AG04449 (cell line): ENCODE data around the gene TOB2.
"Not testable (repeated sequence)": the region's sequence is repeated elsewhere in the genome, so short reads cannot be mapped to it uniquely, and the experiment has no call there.

Source experiments
- CTCF ChIA-PET: fragments of 350-600 bp; formaldehyde crosslinking; extraction: SDS; loops from one replicate; lab custom pipeline; 2021; ENCODE audit warnings: antibody characterized with exemption; lab: Yijun Ruan, JAX
- POLR2A ChIA-PET: fragments of 400-600, 350-600 bp; formaldehyde crosslinking; extraction: SDS; loops from one replicate; lab custom pipeline; 2020; ENCODE audit warnings: antibody characterized with exemption, inconsistent platforms; lab: Yijun Ruan, JAX
- DNase-seq: peaks from one replicate; pipeline ENCODE4 v3.0.0-alpha.2; 2010; ENCODE audit warnings: low read depth, low spot score
- H3K4me3 ChIP-seq: 2 replicates; pipeline ENCODE4 v1.5.1; 2011; ENCODE audit warnings: low read depth, mild to moderate bottlenecking, control low read depth, low read length
- CTCF ChIP-seq: IDR thresholded peaks from one replicate; pipeline ENCODE4 v1.5.1; 2011; ENCODE audit warnings: mild to moderate bottlenecking, moderate library complexity, low read length, control low read depth, inconsistent platforms; ENCODE audit not compliant: insufficient read depth; ENCODE audit errors: missing control alignments

Gene TOB2

GRCh38 chr22:41407433-41407832 is 39.2 kb downstream of the TOB2 start:
- TF ChIP-seq CTCF: no peak
- H3K4me3 ChIP-seq: no peak overlapping the region
- no peak for DNase-seq
- CTCF ChIA-PET: interaction anchor here (1.2 kb wide), 1 partner anchor 125 kb away, joined by 4 read pairs; no protein-coding TSS in a partner anchor
- POLR2A ChIA-PET: interaction anchor here (0.6 kb wide), 1 partner anchor 19 kb away, joined by 3 read pairs; no protein-coding TSS in a partner anchor

- H3K4me3 ChIP-seq: no peak overlapping the region
- TF ChIP-seq CTCF: no peak
- ChIA-PET POLR2A (no interaction called here), CTCF (interaction anchor here (1.2 kb wide), 1 partner anchor 126 kb away, joined by 4 read pairs; no protein-coding TSS in a partner anchor)
- no peak for DNase-seq
These were observed 40.2 kb downstream of the TOB2 start for GRCh38 chr22:41406410-41406809.

GRCh38 chr22:41405588-41405987 is 41.0 kb downstream of the TOB2 start:
- ChIA-PET POLR2A (no interaction called here), CTCF (interaction anchor here (0.9 to 4.7 kb wide), 4 partner anchors 9 to 192 kb away, joined by 3 to 46 read pairs (median 15); no protein-coding TSS in a partner anchor)
- no peak for TF ChIP-seq CTCF
- H3K4me3 ChIP-seq: no peak overlapping the region
- DNase-seq: no peak

GRCh38 chr22:41403532-41404318 is 42.9 kb downstream of the TOB2 start:
- CTCF ChIA-PET: interaction anchor here (0.6 to 4.7 kb wide), 42 partner anchors 11 to 481 kb away, joined by 3 to 46 read pairs (median 4); partner anchors contain the start of genes ACO2, PHF5A, POLR3H and TEF
- POLR2A ChIA-PET: interaction anchor here (1.0 to 1.1 kb wide), 3 partner anchors 43 to 120 kb away, joined by 3 to 5 read pairs (median 3); partner anchors contain the start of gene TOB2
- TF ChIP-seq CTCF: peak; percentile 92
- no peak for DNase-seq
- no peak overlapping the region for H3K4me3 ChIP-seq

- ChIA-PET CTCF (interaction anchor here (0.8 to 4.7 kb wide), 29 partner anchors 10 to 480 kb away, joined by 3 to 46 read pairs (median 5); partner anchors contain the start of gene TEF), POLR2A (interaction anchor here (1.1 to 1.8 kb wide), 3 partner anchors 10 to 122 kb away, joined by 3 to 9 read pairs (median 4); partner anchors contain the start of gene TOB2)
- DNase-seq, H3K4me3 ChIP-seq: not testable (repeated sequence)
These were observed 43.8 kb downstream of the TOB2 start for GRCh38 chr22:41402851-41403250.

GRCh38 chr22:41401781-41402648 is 44.6 kb downstream of the TOB2 start:
- H3K4me3 ChIP-seq: no peak overlapping the region
- CTCF ChIA-PET: interaction anchor here (0.8 to 4.7 kb wide), 15 partner anchors 8 to 195 kb away, joined by 3 to 46 read pairs (median 4); no protein-coding TSS in a partner anchor
- no peak for TF ChIP-seq CTCF

More at GRCh38 chr22:41401781-41402648, 44.6 kb downstream of the TOB2 start:
- POLR2A ChIA-PET: interaction anchor here (1.0 to 1.8 kb wide), 6 partner anchors 9 to 165 kb away, joined by 3 to 9 read pairs (median 4); partner anchors contain the start of genes ACO2, PHF5A, TEF and TOB2
- no peak for DNase-seq
